ENCODE measurements around the gene BPIFB6.

The BPIFB6 gene

GRCh38 chr20:32991792-32992641, 39.4 kb upstream of the BPIFB6 start:
- ChIA-PET POLR2A (ENCODE audit: low non-redundant PET) (no interaction called here), CTCF (interaction anchor here (0.6 kb wide), 2 partner anchors 30 to 45 kb away, joined by 3 read pairs; no protein-coding TSS in a partner anchor)
- H3K27ac ChIP-seq = no peak overlapping the region

GRCh38 chr20:32993496-32994050, 37.9 kb upstream of the BPIFB6 start:
- no peak overlapping the region for H3K27ac ChIP-seq
- ChIA-PET POLR2A (ENCODE audit: low non-redundant PET) (no interaction called here), CTCF (interaction anchor here (0.6 to 1.0 kb wide), 4 partner anchors 9 to 106 kb away, joined by 3 to 4 read pairs (median 3); no protein-coding TSS in a partner anchor)
- TF ChIP-seq CTCF (conservative IDR thresholded peaks at IDR 0.05; ENCODE audit: low read depth) = no peak
- DNase-seq (ENCODE audit: low spot score) = no peak

More at GRCh38 chr20:32991792-32992641, 39.4 kb upstream of the BPIFB6 start:
- DNase-seq (ENCODE audit: low spot score) = no peak
- TF ChIP-seq CTCF (conservative IDR thresholded peaks at IDR 0.05; ENCODE audit: low read depth) = no peak

- no peak for DNase-seq (ENCODE audit: low spot score)
- POLR2A ChIA-PET (ENCODE audit: low non-redundant PET) = interaction anchor here (0.7 kb wide), 1 partner anchor 13 kb away, joined by 3 read pairs; no protein-coding TSS in a partner anchor
Observed at GRCh38 chr20:32995802-32996201, 35.6 kb upstream of the BPIFB6 start.

GRCh38 chr20:32997431-32997830, 34.0 kb upstream of the BPIFB6 start:
- no peak for DNase-seq (ENCODE audit: low spot score)
- H3K27ac ChIP-seq = no peak overlapping the region
- POLR2A ChIA-PET (ENCODE audit: low non-redundant PET) = no interaction called here
- CTCF ChIA-PET = interaction anchor here (0.6 kb wide), 1 partner anchor 323 kb away, joined by 3 read pairs; no protein-coding TSS in a partner anchor
- no peak for TF ChIP-seq CTCF (conservative IDR thresholded peaks at IDR 0.05; ENCODE audit: low read depth)

More at GRCh38 chr20:32995802-32996201, 35.6 kb upstream of the BPIFB6 start:
- no peak overlapping the region for H3K27ac ChIP-seq
- CTCF ChIA-PET = interaction anchor here (0.6 to 0.9 kb wide), 4 partner anchors 10 to 665 kb away, joined by 3 to 5 read pairs (median 3); no protein-coding TSS in a partner anchor
- TF ChIP-seq CTCF (conservative IDR thresholded peaks at IDR 0.05; ENCODE audit: low read depth) = no peak

- H3K27ac ChIP-seq = no peak overlapping the region
- POLR2A ChIA-PET (ENCODE audit: low non-redundant PET) = no interaction called here
- DNase-seq (ENCODE audit: low spot score) = no peak
- TF ChIP-seq CTCF (conservative IDR thresholded peaks at IDR 0.05; ENCODE audit: low read depth) = no peak
- CTCF ChIA-PET = interaction anchor here (0.7 kb wide), 1 partner anchor 389 kb away, joined by 3 read pairs; no protein-coding TSS in a partner anchor
Observed at GRCh38 chr20:32999603-33000250, 31.7 kb upstream of the BPIFB6 start.

Data from RWPE1 (cell line).